ENCODE results near the gene POLR1H. TPM values are rescaled to one million over a fixed set of nuclear protein-coding genes. Genes with fewer than 3 reads are reported as not detected.

POLR1H gene
- total RNA-seq, 2 donors from 2014 or later, result 16.2 to 23.1 TPM

DNA sequence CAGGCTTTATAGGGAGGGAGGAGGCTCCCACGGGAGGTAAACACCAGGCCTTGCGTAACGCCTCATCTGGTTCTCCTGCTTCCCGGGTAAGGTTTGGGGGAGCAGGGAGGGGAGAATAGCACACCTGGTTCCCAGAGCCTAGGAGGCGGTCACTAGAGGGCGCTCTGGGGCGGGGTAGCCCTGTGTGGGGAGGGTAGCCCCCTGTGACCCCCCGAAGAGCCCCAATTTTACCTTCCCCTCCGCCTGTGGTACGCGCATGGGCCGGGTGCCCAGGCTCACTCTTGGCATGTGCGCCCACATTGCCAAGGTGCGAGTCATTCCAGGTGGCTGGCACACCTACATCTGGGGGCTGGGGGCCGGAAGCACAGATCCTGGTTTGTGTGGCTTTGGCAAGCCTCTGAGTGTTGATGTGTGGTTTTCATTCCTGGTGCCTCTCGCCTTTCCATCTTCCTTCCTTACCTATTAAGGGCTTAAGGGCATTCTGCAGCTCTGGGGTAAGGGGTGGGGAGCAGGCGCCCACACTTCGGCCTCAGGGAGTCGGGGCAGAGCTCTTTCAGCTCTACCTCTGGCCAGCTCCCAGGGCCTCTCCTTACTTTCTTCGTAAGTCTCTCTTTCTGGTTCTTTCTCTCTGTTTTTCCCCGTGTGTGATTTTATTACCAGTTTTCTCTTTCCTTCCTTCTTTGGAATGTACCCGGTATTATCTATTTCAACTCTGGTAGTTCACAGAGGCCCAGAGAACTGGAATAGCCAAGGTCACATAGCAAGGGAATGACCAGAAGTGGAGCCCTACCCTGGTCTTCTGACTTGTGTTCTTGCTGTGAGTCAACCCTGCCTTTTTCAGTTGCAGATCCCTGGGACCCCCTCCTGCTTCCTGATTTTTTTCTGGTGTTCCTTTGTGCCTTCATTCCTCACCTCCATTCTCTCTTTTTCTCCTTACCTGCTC is 15.0 kb downstream of the POLR1H start:
- Histone ChIP-seq H3K4me3 (no peak overlapping the region), H3K9me3 (no peaks in the 10 kb centered on the region), H3K27ac (no peak overlapping the region), H3K27me3 (peaks cover 18 to 19% of the 10 kb centered on the region in 2 donors), H3K36me3 (no peaks in the 10 kb centered on the region), H3K4me1 (peaks cover 0 to 23% of the 10 kb centered on the region in 2 donors)
- no peak for DNase-seq (ENCODE audit: low spot score)
- TF ChIP-seq, protein P1, sequence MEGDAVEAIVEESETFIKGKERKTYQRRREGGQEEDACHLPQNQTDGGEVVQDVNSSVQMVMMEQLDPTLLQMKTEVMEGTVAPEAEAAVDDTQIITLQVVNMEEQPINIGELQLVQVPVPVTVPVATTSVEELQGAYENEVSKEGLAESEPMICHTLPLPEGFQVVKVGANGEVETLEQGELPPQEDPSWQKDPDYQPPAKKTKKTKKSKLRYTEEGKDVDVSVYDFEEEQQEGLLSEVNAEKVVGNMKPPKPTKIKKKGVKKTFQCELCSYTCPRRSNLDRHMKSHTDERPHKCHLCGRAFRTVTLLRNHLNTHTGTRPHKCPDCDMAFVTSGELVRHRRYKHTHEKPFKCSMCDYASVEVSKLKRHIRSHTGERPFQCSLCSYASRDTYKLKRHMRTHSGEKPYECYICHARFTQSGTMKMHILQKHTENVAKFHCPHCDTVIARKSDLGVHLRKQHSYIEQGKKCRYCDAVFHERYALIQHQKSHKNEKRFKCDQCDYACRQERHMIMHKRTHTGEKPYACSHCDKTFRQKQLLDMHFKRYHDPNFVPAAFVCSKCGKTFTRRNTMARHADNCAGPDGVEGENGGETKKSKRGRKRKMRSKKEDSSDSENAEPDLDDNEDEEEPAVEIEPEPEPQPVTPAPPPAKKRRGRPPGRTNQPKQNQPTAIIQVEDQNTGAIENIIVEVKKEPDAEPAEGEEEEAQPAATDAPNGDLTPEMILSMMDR (IDR thresholded peaks at IDR 0.05), result peak in 1 of 2 donors; percentile 35

DNA sequence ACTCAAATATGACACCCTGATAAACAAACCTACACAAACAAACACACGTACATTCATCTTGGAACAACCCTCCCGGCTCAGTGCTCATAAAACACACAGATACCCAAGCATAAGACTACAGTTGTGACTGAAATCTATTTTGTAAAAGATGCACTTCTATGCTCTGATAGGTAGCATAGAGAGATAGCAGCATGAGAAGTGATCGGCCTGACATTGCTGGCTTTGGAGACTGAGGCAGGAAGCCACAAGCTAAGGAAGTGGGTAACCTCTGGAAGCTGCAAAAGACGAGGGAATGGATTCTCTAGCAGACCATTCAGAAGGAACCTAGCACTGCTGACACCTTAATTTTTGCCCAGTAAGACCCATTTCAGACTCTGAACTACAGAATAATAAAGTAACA is 16.2 kb downstream of the POLR1H start:
- H3K27me3 ChIP-seq, result peaks cover 13 to 19% of the 10 kb centered on the region in 2 donors
- TF ChIP-seq, protein P1 (IDR thresholded peaks at IDR 0.05), result no peak
- no peaks in the 10 kb centered on the region for H3K36me3 ChIP-seq
- no peak overlapping the region for H3K27ac ChIP-seq
- no peak for DNase-seq (ENCODE audit: low spot score)
- H3K4me1 ChIP-seq, result peaks cover 0 to 18% of the 10 kb centered on the region in 2 donors
- H3K9me3 ChIP-seq, result no peaks in the 10 kb centered on the region
- H3K4me3 ChIP-seq, result no peak overlapping the region

DNA sequence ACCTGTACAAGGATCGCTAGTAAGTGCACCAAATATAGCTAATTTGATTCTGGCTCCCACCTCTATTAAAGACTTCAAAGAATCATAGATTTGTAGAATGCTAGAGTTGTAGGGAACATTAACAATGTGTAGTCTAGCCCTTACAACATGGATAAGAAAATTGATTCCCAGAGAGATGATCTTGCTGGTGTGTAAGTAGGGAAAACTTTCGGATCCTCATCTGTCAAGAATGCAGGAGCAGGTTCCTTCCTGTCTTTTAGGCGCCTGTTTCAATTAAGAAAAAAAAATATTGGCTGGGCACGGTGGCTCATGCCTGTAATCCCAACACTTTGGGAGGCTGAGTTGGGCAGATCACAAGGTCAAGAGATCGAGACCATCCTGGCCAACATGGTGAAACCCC is 26.8 kb downstream of the POLR1H start:
- no peaks in the 10 kb centered on the region for H3K27me3 ChIP-seq
- no peaks in the 10 kb centered on the region for H3K9me3 ChIP-seq
- no peak overlapping the region for H3K4me3 ChIP-seq

DNA sequence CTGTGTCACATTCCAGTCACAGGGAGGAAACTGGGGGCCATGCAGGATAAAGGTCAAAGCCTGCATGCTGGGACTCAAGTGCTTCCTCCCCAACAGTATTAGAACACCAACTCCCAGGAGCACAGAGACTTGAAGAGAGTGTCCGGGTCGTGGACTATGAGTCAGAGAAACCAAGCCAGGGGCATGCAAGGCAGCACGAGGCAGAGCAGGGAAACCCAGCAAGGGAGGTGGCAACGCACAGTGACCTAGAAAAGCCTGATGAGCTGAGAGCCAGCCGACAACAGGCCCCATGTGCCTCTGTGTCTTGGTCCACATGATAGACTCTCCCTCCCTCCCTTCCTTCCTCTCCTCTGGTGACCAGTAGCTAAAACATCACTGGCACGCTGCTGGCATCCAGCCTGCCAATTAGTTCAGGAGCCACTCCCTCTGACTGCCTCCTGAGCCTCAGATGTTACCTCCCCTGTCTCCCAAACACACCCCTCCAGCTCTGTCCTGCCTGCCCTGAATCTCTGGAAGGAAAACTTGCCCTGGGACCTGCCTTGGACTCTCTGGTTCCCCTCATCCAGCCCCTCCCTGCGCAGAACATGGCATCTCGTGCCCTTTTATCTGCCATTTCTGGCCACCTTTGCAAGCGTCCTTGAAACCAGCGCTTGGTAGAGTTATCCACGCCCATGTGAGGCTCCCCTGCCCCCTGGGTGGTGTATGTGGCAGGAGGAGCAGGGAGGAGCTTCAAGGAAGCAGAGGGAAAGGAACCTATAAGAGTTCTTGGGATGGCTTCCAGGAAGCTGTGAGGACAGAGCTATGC is 30.7 kb downstream of the POLR1H start:
- H3K9me3 ChIP-seq, result no peaks in the 10 kb centered on the region
- no peaks in the 10 kb centered on the region for H3K36me3 ChIP-seq
- H3K4me1 ChIP-seq, result no peaks in the 10 kb centered on the region
- H3K4me3 ChIP-seq, result no peak overlapping the region
- DNase-seq (ENCODE audit: low spot score), result no peak
- no peak overlapping the region for H3K27ac ChIP-seq
- no peaks in the 10 kb centered on the region for H3K27me3 ChIP-seq
- TF ChIP-seq, protein P1 (IDR thresholded peaks at IDR 0.05), result no peak

More for the DNA sequence above, 26.8 kb downstream of the POLR1H start:
- TF ChIP-seq, protein P1 (IDR thresholded peaks at IDR 0.05), result no peak
- Histone ChIP-seq H3K36me3 (no peaks in the 10 kb centered on the region), H3K4me1 (no peaks in the 10 kb centered on the region), H3K27ac (no peak overlapping the region)
- no peak for DNase-seq (ENCODE audit: low spot score)

DNA sequence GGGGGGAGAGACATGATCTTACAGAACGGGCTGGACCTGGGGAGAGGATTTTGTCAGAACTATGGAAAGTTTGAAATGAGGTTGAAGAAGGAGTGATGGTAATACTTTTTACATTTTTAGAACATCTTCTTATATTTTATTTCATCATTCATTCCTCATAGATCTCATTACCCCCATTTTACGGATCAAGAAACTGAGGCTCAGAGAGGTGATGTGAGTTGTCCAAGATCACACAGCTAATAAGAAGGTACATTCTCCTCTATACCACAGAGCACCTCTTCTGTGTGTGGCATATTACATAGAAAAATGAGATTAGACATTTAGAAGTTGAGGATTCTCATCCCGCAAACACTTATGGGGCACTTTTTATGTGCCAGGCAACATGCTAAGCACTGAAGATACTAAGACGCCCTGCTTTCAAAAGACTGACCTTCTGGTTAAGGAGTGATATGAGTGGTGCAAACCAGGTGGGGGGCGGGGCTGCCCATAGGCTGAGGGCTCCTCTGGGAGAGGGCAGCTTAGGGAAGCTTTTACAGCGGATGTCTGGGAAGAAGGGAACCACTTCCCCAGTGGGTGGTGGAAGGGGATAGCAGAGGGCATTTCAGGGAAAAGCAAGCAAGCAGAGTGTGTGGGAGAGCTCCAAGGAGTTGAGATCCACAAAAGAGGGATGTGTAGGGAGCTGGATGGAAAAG is 31.9 kb downstream of the POLR1H start:
- H3K9me3 ChIP-seq, result no peaks in the 10 kb centered on the region
- no peaks in the 10 kb centered on the region for H3K4me1 ChIP-seq
- no peak overlapping the region for H3K27ac ChIP-seq
- no peak overlapping the region for H3K4me3 ChIP-seq
- no peaks in the 10 kb centered on the region for H3K36me3 ChIP-seq
- H3K27me3 ChIP-seq, result no peaks in the 10 kb centered on the region
- TF ChIP-seq, protein P1 (IDR thresholded peaks at IDR 0.05), result no peak
- no peak for DNase-seq (ENCODE audit: low spot score)

Data from right atrium auricular region (tissue), 2 donors.